Endothelial cell of umbilical vein (primary cell): Measurements from ENCODE around the gene PRR16. TPM values are rescaled to one million over a fixed set of nuclear protein-coding genes. Genes with fewer than 3 reads are reported as not detected.

Experiments used
- BruUV-seq: library from RNA; stranded (reverse); fragments of 400-500 nt; replicated peaks from 2 replicates; lab custom pipeline; 2021; lab: Mats Ljungman, UMichigan
- CTCF ChIA-PET: fragments of 300-600, 350-600 bp; sonication (Branson Sonifier 250); formaldehyde crosslinking; loops from one replicate; lab custom pipeline; 2021; ENCODE audit warnings: antibody characterized with exemption, inconsistent platforms; lab: Charles Lee
- POLR2A ChIA-PET: fragments of 300-600, 350-600 bp; sonication (Branson Sonifier 250); formaldehyde crosslinking; loops from one replicate; lab custom pipeline; 2021; ENCODE audit warnings: antibody characterized with exemption, inconsistent platforms; lab: Charles Lee
- DNase-seq: peaks from one replicate; pipeline ENCODE4 v3.0.0-alpha.2; 2011; ENCODE audit warnings: low read depth, low spot score
- FAIRE-seq: peaks from 2 replicates; lab custom pipeline; 2011; peaks lifted over from hg19 to GRCh38; lab: Jason Lieb, UNC
- H2AFZ ChIP-seq: 2 replicates; pipeline ENCODE4 v1.6.0; 2012; ENCODE audit warnings: low read depth, low read length, control low read depth, inconsistent platforms
- H3K27ac ChIP-seq: 2 replicates; pipeline ENCODE4 v1.5.1; 2011; ENCODE audit warnings: low read depth, mild to moderate bottlenecking, control low read depth, low read length, moderate library complexity; ENCODE audit not compliant: insufficient read depth
- H3K27me3 ChIP-seq, 2 experiments: 2 replicates each; pipeline versions ENCODE4 v1.6.0 to v1.6.1; 2011; ENCODE audit warnings: low read length in 2 of 2, mixed read lengths in 1 of 2; ENCODE audit not compliant: control insufficient read depth in 2 of 2, insufficient read depth in 2 of 2
- H3K36me3 ChIP-seq, 2 experiments: 2 replicates in 1 of 2; 3 replicates in 1 of 2; pipeline ENCODE4 v1.5.1; 2011; ENCODE audit warnings: low read length in 2 of 2, mild to moderate bottlenecking in 1 of 2, moderate library complexity in 1 of 2; ENCODE audit not compliant: control insufficient read depth in 2 of 2, insufficient read depth in 2 of 2; ENCODE audit errors: extremely low read depth in 1 of 2
- H3K4me1 ChIP-seq: 3 replicates; pipeline ENCODE4 v1.5.1; 2011; ENCODE audit warnings: mild to moderate bottlenecking, low read length; ENCODE audit not compliant: control insufficient read depth, insufficient read depth; ENCODE audit errors: extremely low read depth
- H3K4me2 ChIP-seq: 2 replicates; pipeline ENCODE4 v1.6.1; 2011; ENCODE audit warnings: low read length, control low read depth, mixed read lengths; ENCODE audit not compliant: insufficient read depth
- H3K4me3 ChIP-seq, 3 experiments: fragments of 200-600 bp in 1 of 3; sonication (generic), shearing (Covaris generic) in 1 of 3; replicated peaks in 1 of 3; 2 replicates each; pipeline ENCODE4 v1.5.1; 2011 to 2016; ENCODE audit warnings: control low read depth in 3 of 3, low read length in 3 of 3, mild to moderate bottlenecking in 2 of 3, inconsistent platforms in 1 of 3, low read depth in 1 of 3, moderate library complexity in 1 of 3; ENCODE audit not compliant: insufficient read depth in 1 of 3
- H3K79me2 ChIP-seq: 2 replicates; pipeline ENCODE4 v1.6.0; 2012; ENCODE audit warnings: low read length, inconsistent platforms; ENCODE audit not compliant: control insufficient read depth, insufficient read depth
- H3K9ac ChIP-seq: replicated peaks from 2 replicates; pipeline ENCODE3; 2011; ENCODE audit warnings: low read length, control low read depth; ENCODE audit not compliant: insufficient read depth; ENCODE audit errors: extremely low read depth
- H3K9me1 ChIP-seq: replicated peaks from 3 replicates; pipeline ENCODE4 v1.6.0; 2011; ENCODE audit warnings: mild to moderate bottlenecking, low read length; ENCODE audit not compliant: control insufficient read depth, insufficient read depth; ENCODE audit errors: extremely low read depth
- H3K9me3 ChIP-seq: replicated peaks from 2 replicates; pipeline ENCODE4 v1.5.1; 2012; ENCODE audit warnings: low read length, inconsistent platforms; ENCODE audit not compliant: control insufficient read depth, insufficient read depth
- H4K20me1 ChIP-seq: replicated peaks from 2 replicates; pipeline ENCODE3; 2011; ENCODE audit warnings: mild to moderate bottlenecking, low read length; ENCODE audit not compliant: control insufficient read depth, insufficient read depth; ENCODE audit errors: extremely low read depth
- EZH2 ChIP-seq: IDR thresholded peaks from 2 replicates; pipeline ENCODE4 v1.6.1; 2012; ENCODE audit warnings: borderline replicate concordance, low read depth, mild to moderate bottlenecking, moderate library complexity, low read length, inconsistent platforms; ENCODE audit not compliant: severe bottlenecking
- FOS ChIP-seq: IDR thresholded peaks from 2 replicates; pipeline ENCODE4 v1.6.1; 2011; ENCODE audit warnings: mild to moderate bottlenecking, low read length, moderate library complexity, borderline replicate concordance; ENCODE audit not compliant: insufficient read depth
- GATA2 ChIP-seq: IDR thresholded peaks from 2 replicates; pipeline ENCODE4 v1.7.0; 2011; ENCODE audit warnings: low read depth, mild to moderate bottlenecking, moderate library complexity, mixed read lengths, low read length; ENCODE audit not compliant: insufficient read length, insufficient read depth
- JUN ChIP-seq: IDR thresholded peaks from 2 replicates; pipeline ENCODE4 v1.6.1; 2011; ENCODE audit warnings: borderline replicate concordance, low read depth; ENCODE audit not compliant: insufficient read length, insufficient read depth
- MYC ChIP-seq: IDR thresholded peaks from one replicate; pipeline ENCODE4 v1.6.1; 2011; ENCODE audit warnings: mild to moderate bottlenecking, low read depth, low read length
- POLR2A ChIP-seq: IDR thresholded peaks from 2 replicates; pipeline ENCODE4 v1.6.1; 2012; ENCODE audit warnings: low read depth, mild to moderate bottlenecking, control low read depth, low read length
- POLR2AphosphoS5 ChIP-seq: IDR thresholded peaks from 2 replicates; pipeline ENCODE4 v1.6.1; 2012; ENCODE audit warnings: low read depth, mild to moderate bottlenecking, control low read depth, low read length, moderate library complexity; ENCODE audit not compliant: insufficient read depth
- dilution Hi-C: fragments of 300-500 bp; cut with MboI; formaldehyde crosslinking; loops from one replicate; pipeline ENCODE4 v1.15.0; 2019; ENCODE audit warnings: low sequenced_read_pairs; ENCODE audit not compliant: extremely low pct_ligation_motif_present
- intact Hi-C: fragments of 100-400 bp; cut with micrococcal nuclease; formaldehyde crosslinking; loops from one replicate; pipeline ENCODE4 v1.10.0; 2022
- polyA plus RNA-seq, 4 experiments: library from polyadenylated mRNA; depleted of rRNA in 3 of 4; stranded (reverse) in 3 of 4; unstranded in 1 of 4; fragments of >200 nt; gene quantifications; 2 replicates each; pipeline versions ENCODE4 v1.2.1 to v1.2.3, GENCODE V29; 2011 to 2012; ENCODE audit warnings: missing spikeins in 1 of 4
- total RNA-seq: library from RNA; stranded (reverse); gene quantifications from 2 replicates; pipeline ENCODE4 v1.2.3, GENCODE V29; 2021
- TF ChIP-seq, protein P1 (sequence below): IDR thresholded peaks from 2 replicates; pipeline ENCODE4 v1.6.1; 2011; ENCODE audit not compliant: insufficient read depth, insufficient read length
- TF ChIP-seq, protein P2 (sequence below), 2 donors: IDR thresholded peaks; 1 replicate in 1 of 2; 2 replicates in 1 of 2; pipeline ENCODE4 v1.5.1; 2011; ENCODE audit warnings: low read length in 2 of 2, mild to moderate bottlenecking in 2 of 2, moderate library complexity in 2 of 2, control low read depth in 1 of 2, inconsistent platforms in 1 of 2, low read depth in 1 of 2; ENCODE audit not compliant: insufficient read depth in 1 of 2; ENCODE audit errors: extremely low read depth in 1 of 2

Gene PRR16
- total and polyA plus RNA-seq, 2 donors (not counting 3 experiments of a cell fraction or from before 2014, with no cell fraction given) = 0.91 to 1.2 TPM

DNA sequence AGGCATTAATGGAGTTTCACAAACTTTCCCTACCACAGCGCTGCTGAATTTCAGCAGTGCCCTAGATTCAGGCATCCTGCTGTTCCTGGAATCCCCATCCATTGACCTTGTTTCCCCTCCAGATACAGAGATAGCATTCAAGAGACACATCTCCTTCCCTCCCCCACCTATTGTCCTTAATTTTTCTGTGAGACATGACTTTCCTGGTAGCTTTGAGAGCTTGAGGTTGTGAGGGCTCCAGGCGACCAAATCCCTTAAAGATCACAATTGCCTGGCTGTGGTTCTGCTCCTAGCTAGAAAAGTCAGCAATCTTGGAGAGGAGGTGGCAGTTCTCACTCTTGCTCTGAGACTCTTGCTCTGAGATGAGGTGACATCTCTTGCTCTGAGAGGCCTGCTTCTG, 48.0 kb downstream of the PRR16 start:
- no peak overlapping the region for H3K4me3 ChIP-seq
- ChIA-PET POLR2A (no interaction called here), CTCF (no interaction called here)
- dilution Hi-C loops = no loop called here
- no peak overlapping the region for H3K9ac ChIP-seq
- no peaks in the 10 kb centered on the region for H3K4me1 ChIP-seq
- no peak overlapping the region for H3K27ac ChIP-seq
- TF ChIP-seq POLR2AphosphoS5 (no peak), POLR2A (no peak), MYC (no peak), JUN (no peak), EZH2 (no peak), FOS (no peak), GATA2 (no peak)
- TF ChIP-seq, protein P1, sequence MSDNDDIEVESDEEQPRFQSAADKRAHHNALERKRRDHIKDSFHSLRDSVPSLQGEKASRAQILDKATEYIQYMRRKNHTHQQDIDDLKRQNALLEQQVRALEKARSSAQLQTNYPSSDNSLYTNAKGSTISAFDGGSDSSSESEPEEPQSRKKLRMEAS = no peak
- TF ChIP-seq, protein P2, sequence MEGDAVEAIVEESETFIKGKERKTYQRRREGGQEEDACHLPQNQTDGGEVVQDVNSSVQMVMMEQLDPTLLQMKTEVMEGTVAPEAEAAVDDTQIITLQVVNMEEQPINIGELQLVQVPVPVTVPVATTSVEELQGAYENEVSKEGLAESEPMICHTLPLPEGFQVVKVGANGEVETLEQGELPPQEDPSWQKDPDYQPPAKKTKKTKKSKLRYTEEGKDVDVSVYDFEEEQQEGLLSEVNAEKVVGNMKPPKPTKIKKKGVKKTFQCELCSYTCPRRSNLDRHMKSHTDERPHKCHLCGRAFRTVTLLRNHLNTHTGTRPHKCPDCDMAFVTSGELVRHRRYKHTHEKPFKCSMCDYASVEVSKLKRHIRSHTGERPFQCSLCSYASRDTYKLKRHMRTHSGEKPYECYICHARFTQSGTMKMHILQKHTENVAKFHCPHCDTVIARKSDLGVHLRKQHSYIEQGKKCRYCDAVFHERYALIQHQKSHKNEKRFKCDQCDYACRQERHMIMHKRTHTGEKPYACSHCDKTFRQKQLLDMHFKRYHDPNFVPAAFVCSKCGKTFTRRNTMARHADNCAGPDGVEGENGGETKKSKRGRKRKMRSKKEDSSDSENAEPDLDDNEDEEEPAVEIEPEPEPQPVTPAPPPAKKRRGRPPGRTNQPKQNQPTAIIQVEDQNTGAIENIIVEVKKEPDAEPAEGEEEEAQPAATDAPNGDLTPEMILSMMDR (IDR thresholded peaks at IDR 0.05; ENCODE audit: extremely low read depth in 1 of 2, insufficient read depth in 1 of 2, low read depth in 1 of 2, low read length in 2 of 2) = no peak
- no peak overlapping the region for H2AFZ ChIP-seq
- H3K27me3 ChIP-seq = no peaks in the 10 kb centered on the region
- H3K9me3 ChIP-seq = no peaks in the 10 kb centered on the region
- BruUV-seq = no TSS peak
- no peak overlapping the region for H3K4me2 ChIP-seq
- H3K79me2 ChIP-seq = no peaks in the 10 kb centered on the region
- no peaks in the 10 kb centered on the region for H3K36me3 ChIP-seq
- H4K20me1 ChIP-seq = peaks cover 2% of the 10 kb centered on the region
- no peaks in the 10 kb centered on the region for H3K9me1 ChIP-seq
- FAIRE-seq (no peak), DNase-seq (no peak)
- intact Hi-C loops = no loop called here
